Neural cell (in vitro differentiated cells): ENCODE measurements around the gene BRSK2. TPM values are rescaled to one million over a fixed set of nuclear protein-coding genes. Genes with fewer than 3 reads are reported as not detected.

Source experiments
- H2AFZ ChIP-seq: fragments of 200-600, 300-800 bp; sonication (generic), shearing (Covaris generic); 2 replicates; pipeline ENCODE4 v1.6.0; 2014; ENCODE audit warnings: low read depth, mild to moderate bottlenecking, antibody characterized with exemption, low read length, moderate library complexity
- H3F3A ChIP-seq: fragments of 200-600 bp; shearing (Covaris generic); 2 replicates; pipeline ENCODE4 v1.6.1; 2016; ENCODE audit warnings: mild to moderate bottlenecking, moderate library complexity, mixed read lengths, antibody characterized with exemption, low read length; ENCODE audit not compliant: insufficient read depth, poor library complexity, severe bottlenecking
- H3K27ac ChIP-seq: fragments of 200-600, 300-800 bp; sonication (generic), shearing (Covaris generic); 2 replicates; pipeline ENCODE4 v1.5.1; 2014; ENCODE audit warnings: mild to moderate bottlenecking, low read length, moderate library complexity
- H3K27me3 ChIP-seq: fragments of 300-800, 200-600 bp; sonication (generic), shearing (Covaris generic); 2 replicates; pipeline ENCODE4 v1.6.0; 2014; ENCODE audit warnings: mild to moderate bottlenecking, low read depth, low read length, moderate library complexity; ENCODE audit not compliant: insufficient read depth
- H3K36me3 ChIP-seq: fragments of 300-800, 200-600 bp; sonication (generic), shearing (Covaris generic); 2 replicates; pipeline ENCODE4 v1.5.1; 2014; ENCODE audit warnings: mild to moderate bottlenecking, antibody characterized with exemption, low read length, moderate library complexity; ENCODE audit not compliant: insufficient read depth
- H3K4me2 ChIP-seq: fragments of 300-800, 200-600 bp; sonication (generic), shearing (Covaris generic); 2 replicates; pipeline ENCODE4 v1.6.0; 2014; ENCODE audit warnings: mild to moderate bottlenecking, low read length
- H3K4me3 ChIP-seq: fragments of 300-800, 200-600 bp; sonication (generic), shearing (Covaris generic); 2 replicates; pipeline ENCODE4 v1.5.1; 2014; ENCODE audit warnings: mild to moderate bottlenecking, low read length, moderate library complexity
- H3K79me2 ChIP-seq: fragments of 200-600 bp; shearing (Covaris generic); replicated peaks from 2 replicates; pipeline ENCODE4 v1.6.0; 2014; ENCODE audit warnings: mild to moderate bottlenecking, low read length, moderate library complexity; ENCODE audit not compliant: insufficient read depth
- H3K9ac ChIP-seq: fragments of 300-800, 200-600 bp; sonication (generic), shearing (Covaris generic); 2 replicates; pipeline ENCODE4 v1.6.1; 2016; ENCODE audit warnings: mild to moderate bottlenecking, low read length, mixed read lengths
- H3K9me2 ChIP-seq: fragments of 200-600 bp; shearing (Covaris generic); 2 replicates; pipeline ENCODE4 v1.6.1; 2016; ENCODE audit warnings: mild to moderate bottlenecking, low read length, mixed read lengths; ENCODE audit not compliant: insufficient read depth
- H3K9me3 ChIP-seq: fragments of 200-600, 300-800 bp; sonication (generic), shearing (Covaris generic); 2 replicates; pipeline ENCODE4 v1.6.1; 2016; ENCODE audit warnings: mild to moderate bottlenecking, mixed run types, low read length, moderate library complexity, mixed read lengths
- H4K20me1 ChIP-seq: fragments of 200-600 bp; shearing (Covaris generic); 2 replicates; pipeline ENCODE4 v1.6.1; 2016; ENCODE audit warnings: mild to moderate bottlenecking, mixed run types; ENCODE audit not compliant: insufficient read depth
- EP300 ChIP-seq: fragments of 450-650 bp; conservative IDR thresholded peaks from 2 replicates; pipeline ENCODE4 v1.6.1; 2014; ENCODE audit warnings: antibody characterized with exemption, mild to moderate bottlenecking, moderate library complexity; ENCODE audit not compliant: poor library complexity, severe bottlenecking
- EZH2 ChIP-seq: fragments of 200-600, 300-800 bp; shearing (Covaris generic), sonication (generic); IDR thresholded peaks from 2 replicates; pipeline ENCODE4 v1.6.1; 2014; ENCODE audit warnings: antibody characterized with exemption, low read length, borderline replicate concordance, mild to moderate bottlenecking; ENCODE audit not compliant: insufficient read depth, poor library complexity, severe bottlenecking
- MXI1 ChIP-seq: fragments of 450-650 bp; conservative IDR thresholded peaks from 2 replicates; pipeline ENCODE4 v1.6.1; 2014; ENCODE audit warnings: antibody characterized with exemption, mild to moderate bottlenecking; ENCODE audit not compliant: poor library complexity, severe bottlenecking
- POLR2AphosphoS5 ChIP-seq: IDR thresholded peaks from 2 replicates; pipeline ENCODE4 v1.6.1; 2012
- RAD21 ChIP-seq: fragments of 450-650 bp; conservative IDR thresholded peaks from 2 replicates; pipeline ENCODE4 v1.6.1; 2014; ENCODE audit warnings: antibody characterized with exemption, mild to moderate bottlenecking, moderate library complexity
- SMC3 ChIP-seq: fragments of 450-650 bp; conservative IDR thresholded peaks from 2 replicates; pipeline ENCODE4 v1.6.1; 2014; ENCODE audit warnings: antibody characterized with exemption, mild to moderate bottlenecking, moderate library complexity; ENCODE audit not compliant: poor library complexity
- TAF1 ChIP-seq: IDR thresholded peaks from 2 replicates; pipeline ENCODE4 v1.6.1; 2012; ENCODE audit warnings: low read depth
- polyA plus RNA-seq: library from polyadenylated mRNA; depleted of rRNA; stranded (reverse); fragments of >200 nt; gene quantifications from 2 replicates; pipeline ENCODE4 v1.2.3, GENCODE V29; 2014
- TF ChIP-seq, protein P1 (sequence below): fragments of 450-650 bp; IDR thresholded peaks from 2 replicates; pipeline ENCODE4 v1.5.1; 2014; ENCODE audit warnings: antibody characterized with exemption, mild to moderate bottlenecking, moderate library complexity; ENCODE audit not compliant: poor library complexity, severe bottlenecking
- TF ChIP-seq, protein P2 (sequence below): IDR thresholded peaks from 2 replicates; pipeline ENCODE4 v1.6.1; 2012; ENCODE audit warnings: borderline replicate concordance

BRSK2 gene
- polyA plus RNA-seq, 1 donor from 2014 or later: 47.5 TPM

DNA sequence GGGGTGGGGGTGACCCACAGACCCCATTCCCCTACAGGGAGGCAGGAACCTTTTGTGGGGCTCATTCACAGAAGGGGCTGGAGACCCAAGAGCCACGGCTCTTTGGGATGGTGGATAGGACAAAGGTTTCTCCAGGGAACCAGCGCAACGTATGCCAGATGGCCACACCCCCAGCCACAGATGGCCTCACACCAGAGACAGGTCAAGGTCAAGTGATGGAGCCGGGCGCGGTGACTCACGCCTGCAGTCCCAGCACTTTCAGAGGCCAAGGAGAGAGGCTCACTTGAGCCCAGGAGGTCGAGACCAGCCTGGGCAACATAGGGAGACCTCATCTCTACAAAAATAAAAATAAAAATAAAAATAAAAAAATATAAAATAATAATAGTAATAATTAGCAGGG lies 17.1 kb upstream of the BRSK2 start:
- Histone ChIP-seq H3K36me3 (no peaks in the 10 kb centered on the region), H3K9me3 (no peaks in the 10 kb centered on the region), H3F3A (no peaks in the 10 kb centered on the region), H3K4me3 (no peak overlapping the region), H3K27ac (no peak overlapping the region), H3K9me2 (no peaks in the 10 kb centered on the region), H3K4me2 (no peak overlapping the region), H3K79me2 (no peaks in the 10 kb centered on the region), H3K9ac (no peak overlapping the region), H3K27me3 (no peaks in the 10 kb centered on the region), H4K20me1 (no peaks in the 10 kb centered on the region), H2AFZ (no peak overlapping the region)
- TF ChIP-seq MXI1: no peak
- TF ChIP-seq EZH2: no peak
- no peak for TF ChIP-seq EP300
- no peak for TF ChIP-seq SMC3
- TF ChIP-seq, protein P1, sequence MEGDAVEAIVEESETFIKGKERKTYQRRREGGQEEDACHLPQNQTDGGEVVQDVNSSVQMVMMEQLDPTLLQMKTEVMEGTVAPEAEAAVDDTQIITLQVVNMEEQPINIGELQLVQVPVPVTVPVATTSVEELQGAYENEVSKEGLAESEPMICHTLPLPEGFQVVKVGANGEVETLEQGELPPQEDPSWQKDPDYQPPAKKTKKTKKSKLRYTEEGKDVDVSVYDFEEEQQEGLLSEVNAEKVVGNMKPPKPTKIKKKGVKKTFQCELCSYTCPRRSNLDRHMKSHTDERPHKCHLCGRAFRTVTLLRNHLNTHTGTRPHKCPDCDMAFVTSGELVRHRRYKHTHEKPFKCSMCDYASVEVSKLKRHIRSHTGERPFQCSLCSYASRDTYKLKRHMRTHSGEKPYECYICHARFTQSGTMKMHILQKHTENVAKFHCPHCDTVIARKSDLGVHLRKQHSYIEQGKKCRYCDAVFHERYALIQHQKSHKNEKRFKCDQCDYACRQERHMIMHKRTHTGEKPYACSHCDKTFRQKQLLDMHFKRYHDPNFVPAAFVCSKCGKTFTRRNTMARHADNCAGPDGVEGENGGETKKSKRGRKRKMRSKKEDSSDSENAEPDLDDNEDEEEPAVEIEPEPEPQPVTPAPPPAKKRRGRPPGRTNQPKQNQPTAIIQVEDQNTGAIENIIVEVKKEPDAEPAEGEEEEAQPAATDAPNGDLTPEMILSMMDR: no peak
- TF ChIP-seq TAF1: no peak
- TF ChIP-seq, protein P2, sequence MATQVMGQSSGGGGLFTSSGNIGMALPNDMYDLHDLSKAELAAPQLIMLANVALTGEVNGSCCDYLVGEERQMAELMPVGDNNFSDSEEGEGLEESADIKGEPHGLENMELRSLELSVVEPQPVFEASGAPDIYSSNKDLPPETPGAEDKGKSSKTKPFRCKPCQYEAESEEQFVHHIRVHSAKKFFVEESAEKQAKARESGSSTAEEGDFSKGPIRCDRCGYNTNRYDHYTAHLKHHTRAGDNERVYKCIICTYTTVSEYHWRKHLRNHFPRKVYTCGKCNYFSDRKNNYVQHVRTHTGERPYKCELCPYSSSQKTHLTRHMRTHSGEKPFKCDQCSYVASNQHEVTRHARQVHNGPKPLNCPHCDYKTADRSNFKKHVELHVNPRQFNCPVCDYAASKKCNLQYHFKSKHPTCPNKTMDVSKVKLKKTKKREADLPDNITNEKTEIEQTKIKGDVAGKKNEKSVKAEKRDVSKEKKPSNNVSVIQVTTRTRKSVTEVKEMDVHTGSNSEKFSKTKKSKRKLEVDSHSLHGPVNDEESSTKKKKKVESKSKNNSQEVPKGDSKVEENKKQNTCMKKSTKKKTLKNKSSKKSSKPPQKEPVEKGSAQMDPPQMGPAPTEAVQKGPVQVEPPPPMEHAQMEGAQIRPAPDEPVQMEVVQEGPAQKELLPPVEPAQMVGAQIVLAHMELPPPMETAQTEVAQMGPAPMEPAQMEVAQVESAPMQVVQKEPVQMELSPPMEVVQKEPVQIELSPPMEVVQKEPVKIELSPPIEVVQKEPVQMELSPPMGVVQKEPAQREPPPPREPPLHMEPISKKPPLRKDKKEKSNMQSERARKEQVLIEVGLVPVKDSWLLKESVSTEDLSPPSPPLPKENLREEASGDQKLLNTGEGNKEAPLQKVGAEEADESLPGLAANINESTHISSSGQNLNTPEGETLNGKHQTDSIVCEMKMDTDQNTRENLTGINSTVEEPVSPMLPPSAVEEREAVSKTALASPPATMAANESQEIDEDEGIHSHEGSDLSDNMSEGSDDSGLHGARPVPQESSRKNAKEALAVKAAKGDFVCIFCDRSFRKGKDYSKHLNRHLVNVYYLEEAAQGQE: no peak
- TF ChIP-seq POLR2AphosphoS5: no peak
- no peak for TF ChIP-seq RAD21

DNA sequence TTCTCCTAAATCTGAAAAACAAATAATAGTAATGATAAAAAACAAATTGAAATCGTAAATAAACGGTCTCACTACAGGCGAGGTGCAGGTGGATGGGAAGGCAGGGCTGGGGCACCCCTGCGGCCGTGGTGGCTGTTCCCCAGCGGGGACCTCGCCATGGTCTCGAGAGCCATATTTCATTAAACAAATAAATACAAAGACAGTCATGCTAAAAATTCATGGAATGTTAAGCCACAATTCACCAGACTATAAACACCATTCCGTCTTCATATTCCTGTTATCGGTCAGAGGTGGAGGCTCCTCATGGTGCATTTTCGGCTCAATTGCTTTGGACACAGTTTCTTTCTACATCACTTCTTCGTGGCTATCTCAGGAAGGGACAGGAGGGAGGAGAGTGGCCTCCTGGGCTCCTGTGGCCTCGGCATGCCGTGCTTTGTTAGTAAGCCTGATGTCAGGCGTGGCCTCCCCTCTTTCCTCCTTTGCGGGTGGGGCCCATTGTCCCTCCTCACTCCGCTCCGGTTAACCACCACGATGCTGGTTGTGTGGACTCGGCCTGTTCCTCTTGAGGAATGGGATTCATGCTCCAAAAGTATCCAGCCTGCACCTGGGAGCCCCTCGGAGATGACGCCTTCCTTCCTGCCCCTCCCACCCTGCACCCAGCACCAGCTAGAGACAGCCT lies 16.1 kb upstream of the BRSK2 start:
- Histone ChIP-seq H4K20me1 (no peaks in the 10 kb centered on the region), H3K9me3 (no peaks in the 10 kb centered on the region), H3F3A (no peaks in the 10 kb centered on the region), H2AFZ (no peak overlapping the region), H3K4me2 (no peak overlapping the region), H3K79me2 (no peaks in the 10 kb centered on the region), H3K27ac (no peak overlapping the region), H3K9ac (no peak overlapping the region), H3K4me3 (no peak overlapping the region), H3K9me2 (no peaks in the 10 kb centered on the region), H3K36me3 (no peaks in the 10 kb centered on the region), H3K27me3 (no peaks in the 10 kb centered on the region)
- TF ChIP-seq, protein P2: no peak
- TF ChIP-seq EP300 (no peak), RAD21 (no peak), SMC3 (no peak), MXI1 (no peak)
